Measurements from ENCODE around the gene MKNK2. TPM values are rescaled to one million over a fixed set of nuclear protein-coding genes. Genes with fewer than 3 reads are reported as not detected.
A peak's percentile ranks its signal among the peaks of the same experiment; 100 is the strongest.

MKNK2 gene
- total and polyA plus RNA-seq, 4 donors: 22.2 to 66.0 (median 57.8) TPM

- H3K4me1 ChIP-seq (ENCODE audit: control insufficient read depth, insufficient read depth, low read length): peaks cover 77% of the 10 kb centered on the region
- DNase-seq (ENCODE audit: low read depth in 4 of 6, low spot score in 6 of 6): no peak
Observed at GRCh38 chr19:2044709-2045500, 6.1 kb downstream of the MKNK2 start.

GRCh38 chr19:2043961-2044708, 6.9 kb downstream of the MKNK2 start:
- H3K4me1 ChIP-seq (ENCODE audit: control insufficient read depth, insufficient read depth, low read length): peaks cover 73% of the 10 kb centered on the region
- no peaks in the 10 kb centered on the region for H3K9me3 ChIP-seq (ENCODE audit: control insufficient read depth, insufficient read depth, low read length)
- no peaks in the 10 kb centered on the region for H3K27me3 ChIP-seq (ENCODE audit: control insufficient read depth, insufficient read depth, low read length)
- no peak for DNase-seq (ENCODE audit: low read depth in 4 of 6, low spot score in 6 of 6)
- H3K4me3 ChIP-seq (ENCODE audit: low read depth, low read length): no peak overlapping the region
- H3K27ac ChIP-seq (ENCODE audit: low read depth, low read length): no peak overlapping the region
- 85% methylated on average over 10 of the region's 11 CpGs for WGBS (ENCODE audit: insufficient coverage)
- peaks cover 96% of the 10 kb centered on the region for H3K36me3 ChIP-seq (ENCODE audit: control insufficient read depth, insufficient read depth, low read length)

More at GRCh38 chr19:2044709-2045500, 6.1 kb downstream of the MKNK2 start:
- Histone ChIP-seq H3K9me3 (ENCODE audit: control insufficient read depth, insufficient read depth, low read length) (no peaks in the 10 kb centered on the region), H3K4me3 (ENCODE audit: low read depth, low read length) (no peak overlapping the region), H3K27me3 (ENCODE audit: control insufficient read depth, insufficient read depth, low read length) (no peaks in the 10 kb centered on the region), H3K27ac (ENCODE audit: low read depth, low read length) (no peak overlapping the region), H3K36me3 (ENCODE audit: control insufficient read depth, insufficient read depth, low read length) (peaks cover 95% of the 10 kb centered on the region)
- WGBS (ENCODE audit: insufficient coverage): 91% methylated on average over 18 of the region's 18 CpGs

- no peaks in the 10 kb centered on the region for H3K27me3 ChIP-seq (ENCODE audit: control insufficient read depth, insufficient read depth, low read length)
- H3K9me3 ChIP-seq (ENCODE audit: control insufficient read depth, insufficient read depth, low read length): no peaks in the 10 kb centered on the region
- H3K4me1 ChIP-seq (ENCODE audit: control insufficient read depth, insufficient read depth, low read length): peaks cover 64% of the 10 kb centered on the region
- H3K4me3 ChIP-seq (ENCODE audit: low read depth, low read length): no peak overlapping the region
- DNase-seq (ENCODE audit: low read depth in 4 of 6, low spot score in 6 of 6): no peak
- peaks cover 96% of the 10 kb centered on the region for H3K36me3 ChIP-seq (ENCODE audit: control insufficient read depth, insufficient read depth, low read length)
- peak overlapping the region; percentile 65 for H3K27ac ChIP-seq (ENCODE audit: low read depth, low read length)
- 85% methylated on average over 9 of the region's 9 CpGs for WGBS (ENCODE audit: insufficient coverage)
Observed at GRCh38 chr19:2043251-2043641, 7.8 kb downstream of the MKNK2 start.

GRCh38 chr19:2042485-2043250, 8.4 kb downstream of the MKNK2 start:
- no peak for DNase-seq (ENCODE audit: low read depth in 4 of 6, low spot score in 6 of 6)
- WGBS (ENCODE audit: insufficient coverage): 31% methylated on average over 24 of the region's 29 CpGs
- no peaks in the 10 kb centered on the region for H3K9me3 ChIP-seq (ENCODE audit: control insufficient read depth, insufficient read depth, low read length)
- H3K27me3 ChIP-seq (ENCODE audit: control insufficient read depth, insufficient read depth, low read length): no peaks in the 10 kb centered on the region
- H3K4me1 ChIP-seq (ENCODE audit: control insufficient read depth, insufficient read depth, low read length): peaks cover 59% of the 10 kb centered on the region
- peak overlapping the region; percentile 65 for H3K27ac ChIP-seq (ENCODE audit: low read depth, low read length)
- peaks cover 96% of the 10 kb centered on the region for H3K36me3 ChIP-seq (ENCODE audit: control insufficient read depth, insufficient read depth, low read length)
- H3K4me3 ChIP-seq (ENCODE audit: low read depth, low read length): peak overlapping the region; percentile 24

GRCh38 chr19:2041683-2042484, 9.2 kb downstream of the MKNK2 start:
- Histone ChIP-seq H3K4me3 (ENCODE audit: low read depth, low read length) (peak overlapping the region; percentile 27), H3K27ac (ENCODE audit: low read depth, low read length) (peak overlapping the region; percentile 69), H3K4me1 (ENCODE audit: control insufficient read depth, insufficient read depth, low read length) (peaks cover 51% of the 10 kb centered on the region), H3K27me3 (ENCODE audit: control insufficient read depth, insufficient read depth, low read length) (no peaks in the 10 kb centered on the region), H3K36me3 (ENCODE audit: control insufficient read depth, insufficient read depth, low read length) (peaks cover 90% of the 10 kb centered on the region), H3K9me3 (ENCODE audit: control insufficient read depth, insufficient read depth, low read length) (no peaks in the 10 kb centered on the region)
- 12% methylated on average over 77 of the region's 77 CpGs for WGBS (ENCODE audit: insufficient coverage)
- DNase-seq (ENCODE audit: low read depth in 4 of 6, low spot score in 6 of 6): peak in 5 of 6 donors; percentile 78 to 98 (median 90)

- Histone ChIP-seq H3K4me3 (ENCODE audit: low read depth, low read length) (peak overlapping the region; percentile 27), H3K9me3 (ENCODE audit: control insufficient read depth, insufficient read depth, low read length) (no peaks in the 10 kb centered on the region), H3K36me3 (ENCODE audit: control insufficient read depth, insufficient read depth, low read length) (peaks cover 85% of the 10 kb centered on the region), H3K27me3 (ENCODE audit: control insufficient read depth, insufficient read depth, low read length) (no peaks in the 10 kb centered on the region), H3K27ac (ENCODE audit: low read depth, low read length) (peak overlapping the region; percentile 69), H3K4me1 (ENCODE audit: control insufficient read depth, insufficient read depth, low read length) (peaks cover 50% of the 10 kb centered on the region)
- DNase-seq (ENCODE audit: low read depth in 4 of 6, low spot score in 6 of 6): no peak
- WGBS (ENCODE audit: insufficient coverage): 85% methylated on average over 6 of the region's 6 CpGs
Observed at GRCh38 chr19:2041433-2041682, 9.7 kb downstream of the MKNK2 start.

GRCh38 chr19:2040647-2041432, 10.2 kb downstream of the MKNK2 start:
- peaks cover 50% of the 10 kb centered on the region for H3K4me1 ChIP-seq (ENCODE audit: control insufficient read depth, insufficient read depth, low read length)
- H3K36me3 ChIP-seq (ENCODE audit: control insufficient read depth, insufficient read depth, low read length): peaks cover 80% of the 10 kb centered on the region
- no peak for DNase-seq (ENCODE audit: low read depth in 4 of 6, low spot score in 6 of 6)

GRCh38 chr19:2039959-2040646, 10.9 kb downstream of the MKNK2 start:
- peaks cover 3% of the 10 kb centered on the region for H3K9me3 ChIP-seq (ENCODE audit: control insufficient read depth, insufficient read depth, low read length)
- no peak overlapping the region for H3K4me3 ChIP-seq (ENCODE audit: low read depth, low read length)
- peaks cover 46% of the 10 kb centered on the region for H3K4me1 ChIP-seq (ENCODE audit: control insufficient read depth, insufficient read depth, low read length)
- H3K36me3 ChIP-seq (ENCODE audit: control insufficient read depth, insufficient read depth, low read length): peaks cover 72% of the 10 kb centered on the region
- H3K27me3 ChIP-seq (ENCODE audit: control insufficient read depth, insufficient read depth, low read length): no peaks in the 10 kb centered on the region
- H3K27ac ChIP-seq (ENCODE audit: low read depth, low read length): no peak overlapping the region
- WGBS (ENCODE audit: insufficient coverage): 92% methylated on average over 14 of the region's 20 CpGs
- no peak for DNase-seq (ENCODE audit: low read depth in 4 of 6, low spot score in 6 of 6)

More at GRCh38 chr19:2040647-2041432, 10.2 kb downstream of the MKNK2 start:
- Histone ChIP-seq H3K4me3 (ENCODE audit: low read depth, low read length) (no peak overlapping the region), H3K27me3 (ENCODE audit: control insufficient read depth, insufficient read depth, low read length) (no peaks in the 10 kb centered on the region), H3K9me3 (ENCODE audit: control insufficient read depth, insufficient read depth, low read length) (no peaks in the 10 kb centered on the region), H3K27ac (ENCODE audit: low read depth, low read length) (peak overlapping the region; percentile 69)
- 90% methylated on average over 28 of the region's 28 CpGs for WGBS (ENCODE audit: insufficient coverage)
